Measurements from ENCODE around the gene ZFP1.
"Not testable (repeated sequence)": the region's sequence is repeated elsewhere in the genome, so short reads cannot be mapped to it uniquely, and the experiment has no call there.

Gene ZFP1

DNA sequence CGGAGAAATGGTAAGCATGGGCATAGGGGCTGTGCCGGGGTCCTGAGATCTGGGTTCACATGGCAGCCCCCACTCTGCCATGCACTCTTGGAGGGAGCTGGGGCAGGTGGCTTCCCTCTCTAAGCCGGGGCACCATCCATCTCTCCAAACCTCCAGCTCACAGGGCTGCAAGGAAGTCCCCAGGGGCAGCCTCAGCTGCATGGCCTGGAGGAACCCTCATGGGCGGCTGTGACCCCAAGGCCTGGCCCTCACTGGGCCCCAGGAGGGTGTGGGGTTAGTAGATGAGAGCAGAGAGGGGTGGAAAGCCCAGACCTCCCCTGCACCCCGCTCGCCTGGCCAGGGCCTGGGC, 56.1 kb downstream of the ZFP1 start:
- DNase-seq (ENCODE audit: low spot score), result no peak

DNA sequence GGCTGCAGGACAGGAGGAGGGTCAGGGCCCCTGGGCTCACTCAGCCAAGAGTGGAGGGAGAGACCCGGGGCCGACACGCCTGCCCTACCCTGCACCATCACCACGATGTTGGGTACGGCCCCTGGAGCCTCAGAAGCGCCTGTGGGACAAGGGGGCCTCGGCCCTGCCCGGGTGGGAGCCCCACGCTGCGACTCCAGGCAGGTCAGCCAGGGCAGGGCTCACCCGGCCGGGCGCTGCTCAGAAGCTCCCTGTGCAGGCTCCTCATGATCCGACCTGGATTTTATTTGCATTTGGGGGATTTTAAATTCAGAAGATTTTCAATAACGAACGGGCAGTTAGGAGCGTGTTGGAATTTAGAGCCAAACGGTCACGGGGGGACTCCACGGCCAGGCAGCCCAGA, 56.6 kb downstream of the ZFP1 start:
- not testable (repeated sequence) for DNase-seq (ENCODE audit: low spot score)

DNA sequence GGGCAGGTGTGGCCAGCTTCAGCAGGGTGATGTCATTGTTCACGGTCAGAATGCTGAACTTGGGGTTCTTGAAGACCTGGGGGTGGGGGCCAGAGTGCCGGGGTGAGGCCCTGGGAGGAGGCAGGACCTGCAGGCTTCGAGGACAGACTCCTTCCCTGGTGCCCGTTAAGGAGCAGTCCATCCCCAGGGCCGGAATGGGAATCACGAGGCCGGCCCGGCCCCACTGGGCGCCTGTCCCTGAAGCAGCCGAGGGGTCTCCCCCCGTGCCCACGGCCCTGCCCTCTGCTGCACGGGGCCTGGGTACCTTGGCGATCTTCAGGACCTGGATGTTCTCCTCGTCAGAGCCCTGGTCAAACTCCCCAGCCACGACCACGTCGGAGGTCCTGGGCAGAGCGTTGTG, 57.1 kb downstream of the ZFP1 start:
- DNase-seq (ENCODE audit: low spot score), result not testable (repeated sequence)

DNA sequence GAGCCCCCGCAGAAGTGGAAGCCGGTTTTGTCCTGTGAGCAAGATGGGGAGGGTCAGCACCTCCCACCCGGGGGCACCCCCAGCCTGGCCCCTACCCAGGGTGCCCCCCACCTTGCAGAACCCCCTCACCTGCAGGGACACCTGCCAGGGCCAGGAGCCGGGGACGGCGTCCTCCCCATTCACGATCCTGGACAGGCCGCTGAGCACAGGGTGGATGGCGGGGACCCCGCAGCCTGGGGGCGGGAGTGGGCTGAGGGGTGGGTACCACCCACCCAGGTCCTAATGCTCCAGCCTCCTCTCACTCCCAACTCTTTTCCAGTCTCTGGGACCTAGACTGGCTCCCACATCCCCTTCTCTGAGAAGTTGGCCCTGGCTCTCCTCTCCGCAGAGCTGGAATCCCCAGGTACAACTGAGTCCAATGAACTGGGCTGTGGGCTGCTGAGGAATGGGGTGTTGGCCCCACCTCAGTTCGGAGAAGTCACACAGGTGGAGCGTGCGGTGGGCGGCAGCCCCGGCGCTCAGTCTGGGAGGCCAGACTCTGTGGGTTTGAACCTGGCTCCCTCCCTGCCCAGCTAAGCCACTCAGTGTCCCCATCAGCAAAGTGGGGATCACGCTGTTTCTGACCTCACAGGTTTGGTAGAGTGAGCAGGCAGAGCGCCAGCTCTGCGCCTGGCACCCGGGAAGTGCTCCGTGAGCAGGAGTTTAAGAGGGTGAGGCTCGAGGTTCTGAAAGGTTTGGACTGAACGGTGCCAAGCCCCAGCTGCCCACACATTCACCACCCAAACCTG, 57.8 kb downstream of the ZFP1 start:
- DNase-seq (ENCODE audit: low spot score), result not testable (repeated sequence)

DNA sequence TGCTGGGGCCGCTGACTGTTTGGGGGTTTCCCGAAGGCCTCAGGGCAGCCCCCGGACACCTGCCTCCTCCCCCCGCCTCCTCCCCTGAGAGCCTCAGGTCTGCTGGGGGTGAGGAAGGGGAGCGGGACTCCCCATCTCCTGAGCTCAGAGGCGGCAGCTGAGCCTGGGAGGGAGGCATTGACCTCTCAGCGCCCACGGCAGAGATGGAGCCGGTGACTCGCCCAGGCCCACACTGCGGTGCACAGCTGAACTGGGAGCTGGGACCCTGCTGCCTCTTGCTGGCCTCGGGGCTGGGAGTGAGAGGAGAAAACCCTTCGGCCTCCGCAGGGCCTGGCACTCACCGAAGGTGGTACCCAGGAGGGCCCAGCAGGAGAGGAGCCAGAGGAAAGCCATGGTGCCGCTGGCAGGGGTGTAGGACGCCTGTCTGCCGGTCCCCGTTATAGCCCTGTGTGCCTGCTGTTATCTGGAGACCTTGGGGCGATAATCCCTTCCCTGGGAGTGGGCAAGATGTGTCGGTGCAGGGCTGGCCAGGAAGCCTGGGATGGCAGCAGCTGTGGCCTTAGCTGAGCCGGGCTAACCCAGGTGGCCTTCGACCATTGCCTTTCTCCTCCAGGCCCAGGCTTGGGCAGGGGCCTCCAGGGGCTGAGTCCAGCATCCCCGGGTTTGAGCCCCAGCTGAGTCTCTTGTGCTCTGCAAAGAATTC, 58.6 kb downstream of the ZFP1 start, which contains the start of gene CTRB2:
Gene CTRB2, minus strand, starts transcription at position 413 of the 703 bp plus-strand sequence. Its CDS starts 20 bp downstream, at position 393.
- no peak for DNase-seq (ENCODE audit: low spot score)

DNA sequence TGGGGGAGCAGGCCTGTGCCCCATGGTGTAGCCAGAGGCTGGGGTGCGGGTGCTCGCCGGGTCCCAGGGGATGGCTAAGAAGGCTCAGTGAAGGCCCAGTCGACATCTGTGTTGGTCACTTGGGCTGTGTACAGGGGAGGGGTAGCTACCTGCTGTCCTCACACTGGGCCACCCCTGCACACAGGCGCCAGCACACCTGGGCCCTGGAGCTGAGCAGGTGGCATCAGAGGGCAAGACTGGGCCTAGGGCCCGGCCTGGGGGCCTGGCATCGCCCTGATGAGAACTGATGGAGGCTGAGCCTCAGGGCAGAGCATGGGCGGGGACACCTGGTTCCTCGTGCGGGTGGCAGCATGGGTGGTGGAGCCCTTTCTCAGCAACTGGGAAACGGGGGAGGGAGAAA, 59.5 kb downstream of the ZFP1 start:
- DNase-seq (ENCODE audit: low spot score), result no peak

DNA sequence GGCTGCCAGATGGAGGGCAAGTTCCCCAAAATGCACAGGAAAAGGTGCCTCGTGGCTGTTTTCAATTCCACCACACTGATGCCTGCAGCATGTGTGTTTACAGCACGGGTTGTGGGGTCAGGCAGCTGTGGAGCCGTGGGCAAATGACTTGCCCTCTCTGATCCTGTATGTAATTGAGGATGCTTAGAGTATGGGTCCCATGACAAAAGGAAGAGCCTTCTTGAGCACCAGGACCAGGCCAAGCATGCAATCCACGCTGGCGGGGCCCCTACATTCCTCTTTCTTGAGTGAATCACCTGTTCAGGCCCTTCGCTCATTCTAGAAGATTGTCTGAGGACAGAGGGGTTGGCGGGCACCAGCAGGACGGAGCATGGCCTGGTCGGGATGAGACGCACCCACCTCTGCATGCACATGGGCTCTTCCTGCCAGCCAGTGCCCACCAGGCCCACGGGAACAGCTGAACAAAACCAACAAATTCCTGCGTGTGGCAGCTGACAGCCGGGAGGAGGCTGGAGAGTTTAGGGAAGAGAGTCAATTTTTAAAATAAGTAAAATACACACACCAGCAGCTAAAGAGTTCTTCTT, 60.0 kb downstream of the ZFP1 start:
- no peak for DNase-seq (ENCODE audit: low spot score)

DNA sequence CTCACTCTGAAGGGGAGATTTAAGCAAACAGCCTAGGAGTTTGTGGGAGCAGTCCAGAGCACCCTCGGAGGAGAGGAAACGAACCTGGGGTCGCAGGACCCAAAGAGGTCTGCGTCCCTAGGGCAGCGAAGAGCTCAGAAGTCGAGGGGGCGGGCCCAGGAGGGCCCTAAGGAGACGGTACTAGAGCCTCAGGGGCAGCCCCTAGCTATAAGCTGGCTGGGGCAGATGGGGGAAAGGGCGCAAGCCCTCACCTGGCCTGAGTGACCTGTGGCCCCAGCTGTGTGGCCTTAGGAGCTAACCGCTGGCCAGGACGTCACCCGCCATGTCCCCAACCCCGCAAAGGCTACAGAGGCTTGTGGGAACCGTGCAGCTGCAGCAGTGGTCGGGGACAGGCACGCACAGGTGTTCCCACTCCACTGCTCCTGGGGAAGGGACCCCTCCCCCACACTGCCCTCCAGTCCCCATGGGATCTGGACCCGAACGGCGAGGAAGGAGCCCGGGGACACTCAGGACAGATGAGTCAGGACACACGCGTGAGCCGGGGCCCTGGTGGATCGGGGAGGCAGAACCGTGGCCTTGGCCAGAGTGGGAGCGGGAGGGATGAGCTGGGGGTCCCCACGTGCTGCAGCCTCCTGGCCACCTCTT, 60.7 kb downstream of the ZFP1 start:
- DNase-seq (ENCODE audit: low spot score), result no peak

DNA sequence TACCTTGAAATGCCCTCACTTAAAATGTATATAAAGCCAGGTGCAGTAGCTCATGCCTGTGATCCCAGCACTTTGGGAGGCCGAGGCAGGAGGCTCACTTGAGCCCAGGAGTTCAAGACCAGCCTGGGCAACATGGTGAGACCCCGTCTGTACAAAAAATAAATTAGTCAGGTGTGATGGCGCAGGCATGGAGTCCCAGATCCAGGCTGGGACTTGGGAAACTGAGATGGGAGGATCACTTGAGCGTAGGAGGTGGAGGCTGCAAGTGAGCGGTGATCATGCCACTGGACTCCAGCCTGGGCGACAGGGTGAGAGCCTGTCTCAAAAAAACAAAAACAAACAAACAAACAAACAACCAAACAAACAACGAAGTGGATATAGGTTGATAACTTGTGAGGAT, 61.2 kb downstream of the ZFP1 start:
- not testable (repeated sequence) for DNase-seq (ENCODE audit: low spot score)

DNA sequence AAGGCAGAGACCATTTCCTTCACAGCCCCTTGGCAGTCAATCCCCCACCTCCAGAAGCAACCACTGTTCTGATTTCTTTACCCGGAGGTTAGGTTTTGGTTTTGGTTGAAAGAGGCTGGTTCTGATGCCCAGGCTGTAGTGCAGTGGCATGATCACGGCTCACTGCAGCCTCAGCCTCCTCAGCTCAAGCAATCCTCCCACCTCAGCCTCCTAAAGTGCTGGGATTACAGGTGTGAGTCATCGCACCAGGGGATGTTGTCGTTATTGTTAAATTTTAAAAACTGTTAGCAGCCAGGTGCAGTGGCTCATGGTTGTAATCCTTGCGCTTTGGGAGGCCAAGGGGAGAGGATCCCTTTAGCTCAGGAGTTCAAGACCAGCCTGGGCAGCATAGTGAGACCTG, 61.6 kb downstream of the ZFP1 start:
- no peak for DNase-seq (ENCODE audit: low spot score)

DNA sequence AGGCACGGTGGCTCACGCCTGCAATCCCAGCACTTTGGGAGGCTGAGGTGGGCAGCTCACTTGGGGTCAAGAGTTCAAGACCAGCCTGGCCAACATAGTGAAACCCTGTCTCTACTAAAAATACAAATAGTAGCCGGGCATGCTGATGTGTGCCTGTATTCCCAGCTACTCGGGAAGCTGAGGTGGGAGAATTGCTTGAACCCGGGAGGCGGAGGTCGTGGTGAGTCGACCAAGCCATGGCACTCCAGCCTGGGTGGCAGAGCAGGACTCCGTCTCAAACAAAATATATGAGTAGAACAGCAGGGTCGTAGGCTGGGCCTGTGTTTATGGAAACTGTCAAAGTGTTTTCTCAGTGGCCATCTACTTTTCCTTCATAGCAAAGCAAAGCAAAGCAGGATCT, 63.0 kb downstream of the ZFP1 start:
- DNase-seq (ENCODE audit: low spot score), result not testable (repeated sequence)

DNA sequence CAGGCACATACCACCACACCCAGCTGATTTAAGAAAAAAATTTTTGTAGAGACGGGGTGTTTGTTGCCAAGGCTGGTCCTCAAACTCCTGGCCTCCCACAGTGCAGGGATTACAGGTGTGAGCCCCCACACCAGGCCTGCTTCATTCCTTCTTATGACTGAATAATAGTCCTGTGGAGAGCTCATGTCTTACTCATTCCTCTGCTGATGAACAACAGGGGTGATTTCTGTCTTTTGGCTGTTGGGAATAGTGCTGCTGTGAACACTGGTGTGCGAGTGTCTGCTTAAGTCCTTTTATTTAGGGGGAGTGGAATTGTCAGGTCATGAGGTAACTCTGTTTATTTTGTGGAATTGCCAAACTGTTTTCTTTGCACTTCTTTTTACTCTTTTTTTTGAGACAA, 67.8 kb downstream of the ZFP1 start:
- no peak for DNase-seq (ENCODE audit: low spot score)

DNA sequence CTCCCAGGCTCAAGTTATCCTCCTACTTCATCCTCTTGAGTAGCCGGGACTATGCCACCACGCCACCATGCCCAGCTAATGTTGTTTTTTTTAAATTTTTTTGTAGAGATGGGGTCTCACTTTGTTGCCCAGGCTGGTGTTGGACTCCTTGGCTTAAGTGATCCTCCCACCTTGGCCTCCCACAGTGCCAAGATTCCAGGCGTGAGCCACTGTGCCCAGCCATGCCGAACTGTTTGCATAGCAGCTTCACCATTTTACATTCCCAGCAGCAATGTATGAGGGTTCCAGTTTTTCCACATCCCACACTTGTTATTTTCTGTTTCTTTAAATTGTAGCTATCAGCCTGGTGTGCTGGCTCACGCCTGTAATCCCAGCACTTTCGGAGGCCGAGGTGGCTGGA, 68.3 kb downstream of the ZFP1 start:
- no peak for DNase-seq (ENCODE audit: low spot score)

DNA sequence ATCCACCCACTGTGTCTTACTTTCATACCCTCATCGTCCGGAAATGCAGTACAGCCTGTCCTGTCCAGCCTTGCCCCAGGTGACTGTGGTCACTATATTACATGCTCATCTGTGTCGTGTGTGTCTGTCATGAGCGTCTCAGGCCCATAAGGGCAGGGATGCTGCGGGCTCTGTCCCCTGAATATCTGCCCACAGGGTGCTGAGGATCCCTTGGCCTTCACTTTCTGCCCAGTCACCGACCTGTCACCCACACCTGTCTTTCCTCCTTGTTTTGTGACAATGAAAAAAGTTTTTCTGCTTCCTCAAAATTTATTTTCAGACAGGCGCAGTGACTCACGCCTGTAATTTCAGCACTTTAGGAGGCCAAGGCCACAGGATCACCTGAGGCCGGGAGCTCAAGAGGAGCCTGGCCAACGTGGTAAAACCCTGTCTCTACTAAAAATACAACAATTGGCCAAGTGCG, 69.1 kb downstream of the ZFP1 start:
- DNase-seq (ENCODE audit: low spot score), result no peak

DNA sequence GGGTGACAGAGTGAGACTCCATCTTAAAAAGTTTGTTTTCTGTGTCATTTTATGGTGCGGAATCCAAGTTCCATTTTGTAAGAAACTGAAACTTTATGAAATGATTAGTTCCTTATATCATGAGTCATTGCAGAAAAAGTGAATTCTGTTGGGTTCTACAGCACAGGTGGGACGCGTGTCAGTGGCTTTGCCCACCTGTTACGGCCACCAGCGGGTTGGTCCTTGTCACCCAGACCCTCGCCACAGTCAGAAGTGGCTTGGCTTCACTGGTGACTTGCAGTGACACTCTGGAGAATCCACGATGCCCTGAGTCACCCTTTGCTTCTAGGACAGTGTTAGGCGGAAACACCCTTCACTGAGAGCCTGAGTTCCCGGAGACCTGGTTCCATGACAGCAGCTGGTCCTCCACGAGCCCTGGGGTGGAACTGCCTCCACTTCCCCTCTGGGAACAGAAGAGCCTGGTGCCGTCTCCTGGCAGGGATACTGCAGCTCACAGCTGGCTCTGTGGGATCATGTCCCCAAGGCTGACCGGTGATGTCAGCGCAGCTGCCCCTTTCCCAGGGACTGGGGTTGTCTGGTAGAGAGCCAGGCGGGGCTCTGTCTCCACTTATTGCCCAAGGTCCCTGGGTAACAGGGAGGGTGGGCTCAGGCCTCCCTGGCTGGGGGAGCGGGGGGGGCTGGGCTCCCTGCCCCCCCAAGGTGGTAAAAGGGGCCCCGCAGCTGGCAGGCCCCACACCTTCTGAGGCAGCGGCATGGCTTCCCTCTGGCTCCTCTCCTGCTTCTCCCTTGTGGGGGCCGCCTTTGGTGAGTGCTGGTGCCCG, 70.1 kb downstream of the ZFP1 start, which contains the start of gene CTRB1:
Gene CTRB1, plus strand, starts transcription at position 733 of the 821 bp plus-strand sequence. Its CDS starts 20 bp downstream, at position 753.
- no peak for DNase-seq (ENCODE audit: low spot score)

DNA sequence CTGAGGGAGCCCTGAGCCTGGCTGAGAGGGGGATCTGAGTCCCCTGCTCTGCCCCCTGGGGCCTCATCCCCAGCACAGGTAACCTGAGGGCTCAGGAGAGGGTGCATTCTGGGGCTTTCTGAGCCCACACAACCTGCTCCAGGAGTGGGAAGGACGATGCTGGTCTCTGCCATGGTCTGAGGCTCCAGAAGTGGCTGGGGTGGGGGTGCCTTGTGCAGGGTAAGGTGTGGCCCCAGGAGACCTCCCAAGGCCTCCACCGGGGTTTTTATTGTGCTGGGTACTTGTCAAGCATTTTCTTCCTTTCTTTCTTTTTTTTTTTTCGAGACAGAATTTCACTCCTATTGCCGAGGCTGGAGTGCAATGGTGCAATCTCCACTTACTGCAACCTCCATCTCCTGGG, 70.8 kb downstream of the ZFP1 start:
- no peak for DNase-seq (ENCODE audit: low spot score)

DNA sequence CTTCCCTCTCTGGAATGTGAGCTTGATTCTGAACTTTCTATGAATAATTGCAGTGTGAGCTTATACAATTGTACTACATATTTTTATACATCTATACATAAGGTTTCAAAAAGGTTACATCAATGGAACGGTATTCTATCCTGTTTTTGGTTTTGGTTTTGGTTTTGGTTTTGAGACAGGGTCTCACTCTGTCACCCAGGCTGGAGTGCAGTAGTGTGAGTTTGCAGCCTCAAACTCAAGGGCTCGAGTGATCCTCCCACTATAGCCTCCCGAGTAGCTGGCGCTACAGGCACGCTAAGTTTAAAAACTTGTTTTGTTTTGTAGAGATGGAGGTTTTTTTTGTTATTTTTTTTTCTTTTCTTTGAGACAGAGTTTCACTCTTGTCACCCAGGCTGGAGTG, 71.5 kb downstream of the ZFP1 start:
- DNase-seq (ENCODE audit: low spot score), result peak; percentile 19

Measured in CD4-positive, alpha-beta T cell treated with Interleukin-2 at 100 ng/mL for 4 hours (primary cell).